GM23338 (cell line): Measurements from ENCODE around the gene EPHA5. TPM values are rescaled to one million over a fixed set of nuclear protein-coding genes. Genes with fewer than 3 reads are reported as not detected.

Experiments
- ATAC-seq: fragments of 200-7000 bp; cut with Tn5 transposase; 3 replicates; pipeline ENCODE4 v1.9.1; 2020
- DNase-seq: peaks from one replicate; pipeline ENCODE4 v3.0.0-alpha.2; 2015; ENCODE audit warnings: low spot score
- H2AFZ ChIP-seq: fragments of 200-600 bp; sonication (generic); 2 replicates; pipeline ENCODE4 v1.8.0; 2016; ENCODE audit warnings: antibody characterized with exemption, mild to moderate bottlenecking, moderate library complexity
- H3F3A ChIP-seq: fragments of 200-600 bp; sonication (generic); replicated peaks from 2 replicates; pipeline ENCODE4 v1.8.0; 2017; ENCODE audit warnings: antibody characterized with exemption, mixed run types, low read depth
- H3K27ac ChIP-seq: fragments of 200-600 bp; sonication (generic); 2 replicates; pipeline ENCODE4 v1.6.1; 2016; ENCODE audit warnings: low read depth
- H3K27me3 ChIP-seq: fragments of 200-600 bp; sonication (generic); 2 replicates; pipeline ENCODE4 v1.8.0; 2016; ENCODE audit warnings: mild to moderate bottlenecking, mixed run types, moderate library complexity; ENCODE audit not compliant: insufficient read depth
- H3K36me3 ChIP-seq: fragments of 200-600 bp; sonication (generic); 2 replicates; pipeline ENCODE4 v1.8.0; 2016; ENCODE audit warnings: mild to moderate bottlenecking; ENCODE audit not compliant: insufficient read depth
- H3K4me1 ChIP-seq: fragments of 200-600 bp; sonication (generic); 2 replicates; pipeline ENCODE4 v1.8.0; 2016; ENCODE audit warnings: mild to moderate bottlenecking, moderate library complexity; ENCODE audit not compliant: insufficient read depth
- H3K4me2 ChIP-seq: fragments of 200-600 bp; sonication (generic); 2 replicates; pipeline ENCODE4 v1.7.1; 2017; ENCODE audit warnings: mixed run types
- H3K4me3 ChIP-seq: fragments of 200-600 bp; sonication (generic); 2 replicates; pipeline ENCODE4 v1.6.1; 2016; ENCODE audit warnings: mixed run types
- H3K79me2 ChIP-seq: fragments of 200-600 bp; sonication (generic); replicated peaks from 2 replicates; pipeline ENCODE4 v1.8.0; 2017; ENCODE audit warnings: mild to moderate bottlenecking; ENCODE audit not compliant: insufficient read depth
- H3K9me2 ChIP-seq: fragments of 200-600 bp; sonication (generic); 2 replicates; pipeline ENCODE4 v1.8.0; 2017; ENCODE audit not compliant: insufficient read depth
- H4K20me1 ChIP-seq: fragments of 200-600 bp; sonication (generic); replicated peaks from 2 replicates; pipeline ENCODE4 v1.8.0; 2017; ENCODE audit warnings: mild to moderate bottlenecking; ENCODE audit not compliant: insufficient read depth
- H3K27ac Mint-ChIP-seq: 2 replicates; pipeline ENCODE4 v1.8.0; 2020; ENCODE audit warnings: inconsistent platforms, mild to moderate bottlenecking, moderate library complexity, mixed read lengths
- H3K27me3 Mint-ChIP-seq: 3 replicates; pipeline ENCODE4 v1.8.0; 2022; ENCODE audit warnings: low read depth, mild to moderate bottlenecking, moderate library complexity, mixed read lengths, inconsistent platforms; ENCODE audit not compliant: insufficient read depth, poor library complexity
- H3K36me3 Mint-ChIP-seq: 3 replicates; pipeline ENCODE4 v1.8.0; 2021; ENCODE audit warnings: low read depth, mild to moderate bottlenecking, inconsistent platforms, moderate library complexity, mixed read lengths
- H3K4me1 Mint-ChIP-seq: 3 replicates; pipeline ENCODE4 v1.8.0; 2020; ENCODE audit warnings: mild to moderate bottlenecking, inconsistent platforms, mixed read lengths
- H3K4me3 Mint-ChIP-seq: 3 replicates; pipeline ENCODE4 v1.8.0; 2021; ENCODE audit warnings: moderate library complexity, mild to moderate bottlenecking, inconsistent platforms, mixed read lengths
- H3K9me3 Mint-ChIP-seq: 3 replicates; pipeline ENCODE4 v1.8.0; 2020; ENCODE audit warnings: moderate library complexity, mild to moderate bottlenecking, inconsistent platforms, mixed read lengths
- CREB1 ChIP-seq: fragments of 250-450 bp; sonication (Bioruptor Pico); IDR thresholded peaks from 2 replicates; pipeline ENCODE4 v1.5.0; 2020; ENCODE audit warnings: low read depth, mild to moderate bottlenecking, moderate library complexity
- EZH2 ChIP-seq: fragments of 200-600 bp; sonication (generic); IDR thresholded peaks from one replicate; pipeline ENCODE4 v1.8.0; 2017; ENCODE audit warnings: antibody characterized with exemption, mild to moderate bottlenecking, low read depth; ENCODE audit not compliant: unreplicated experiment
- EZH2phosphoT487 ChIP-seq: fragments of 200-600 bp; sonication (generic); IDR thresholded peaks from one replicate; pipeline ENCODE4 v1.8.1; 2018; ENCODE audit warnings: antibody characterized with exemption; ENCODE audit not compliant: unreplicated experiment
- JUNB ChIP-seq: IDR thresholded peaks from one replicate; pipeline ENCODE4 v1.6.1; 2016; ENCODE audit warnings: antibody characterized with exemption; ENCODE audit not compliant: unreplicated experiment
- NANOG ChIP-seq: IDR thresholded peaks from 2 replicates; pipeline ENCODE4 v1.6.1; 2016; ENCODE audit warnings: antibody characterized with exemption, borderline replicate concordance
- POLR2AphosphoS5 ChIP-seq: IDR thresholded peaks from 2 replicates; pipeline ENCODE4 v1.6.1; 2016; ENCODE audit warnings: antibody characterized with exemption, low read depth
- STAT1 ChIP-seq: IDR thresholded peaks from one replicate; pipeline ENCODE4 v1.6.1; 2016; ENCODE audit warnings: antibody characterized with exemption; ENCODE audit not compliant: unreplicated experiment
- ZNF114 ChIP-seq: fragments of 250-450 bp; sonication (Bioruptor Pico); IDR thresholded peaks from 2 replicates; pipeline ENCODE4 v1.5.0; 2020; ENCODE audit warnings: mild to moderate bottlenecking, moderate library complexity
- ZNF331 ChIP-seq: fragments of 250-450 bp; sonication (Bioruptor Pico); IDR thresholded peaks from 2 replicates; pipeline ENCODE4 v1.5.0; 2020; ENCODE audit warnings: low read depth, mild to moderate bottlenecking, moderate library complexity
- polyA plus RNA-seq: library from polyadenylated mRNA; unstranded; fragments of >200 nt; fragmentation: Nextera tagmentation; extraction: Ambion mirVana; gene quantifications from 2 replicates; pipeline ENCODE4 v1.2.1, GENCODE V29; 2016
- total RNA-seq: library from RNA; depleted of rRNA; stranded (reverse); fragments of >200 nt; shearing (Covaris generic); gene quantifications from 2 replicates; pipeline ENCODE4 v1.2.3, GENCODE V29; 2014
- TF ChIP-seq, protein P1 (sequence below): IDR thresholded peaks from one replicate; pipeline ENCODE4 v1.6.1; 2018; ENCODE audit warnings: antibody characterized with exemption; ENCODE audit not compliant: unreplicated experiment
- TF ChIP-seq, protein P2 (sequence below), 2 experiments: fragments of 200-600 bp in 1 of 2; sonication (generic) in 1 of 2; conservative IDR thresholded peaks; 2 replicates each; pipeline versions ENCODE4 v1.5.1 to v1.6.1; 2016 to 2017; ENCODE audit warnings: antibody characterized with exemption in 2 of 2, low read depth in 2 of 2, mild to moderate bottlenecking in 2 of 2, moderate library complexity in 1 of 2
- TF ChIP-seq, protein P3 (sequence below): IDR thresholded peaks from 2 replicates; pipeline ENCODE4 v1.6.1; 2016; ENCODE audit warnings: antibody characterized with exemption
- TF ChIP-seq, protein P4 (sequence below): fragments of 250-450 bp; sonication (Bioruptor Pico); IDR thresholded peaks from 2 replicates; pipeline ENCODE4 v1.5.0; 2020; ENCODE audit warnings: mild to moderate bottlenecking, moderate library complexity

Gene EPHA5
- total and polyA plus RNA-seq, 2 experiments from 2014 or later, result 0.05 to 0.24 TPM

DNA sequence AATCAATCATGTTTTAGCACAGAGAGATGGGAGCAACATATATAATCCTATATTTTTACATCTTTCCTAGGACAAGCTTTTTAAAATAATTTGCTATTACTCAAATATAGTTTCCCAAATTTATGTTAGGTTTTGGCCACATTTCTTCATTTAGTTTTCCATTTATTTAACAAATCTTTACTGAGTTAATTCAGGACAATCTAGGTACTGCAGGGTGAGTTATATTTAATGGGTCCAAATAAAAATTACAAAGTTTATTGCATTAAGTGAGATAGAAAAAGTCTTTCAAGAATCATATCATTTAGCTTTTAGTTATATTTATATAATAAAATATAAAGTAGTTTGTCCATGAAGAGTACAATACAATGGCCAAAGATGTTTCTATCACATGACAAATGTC lies 269.2 kb downstream of the EPHA5 start:
- Histone ChIP-seq H3K4me2 (no peak overlapping the region), H3K4me3 (no peak overlapping the region), H3K9me2 (no peaks in the 10 kb centered on the region), H3K4me1 (no peaks in the 10 kb centered on the region), H3K79me2 (no peaks in the 10 kb centered on the region), H3K27me3 (no peaks in the 10 kb centered on the region), H2AFZ (no peak overlapping the region), H4K20me1 (no peaks in the 10 kb centered on the region), H3K36me3 (no peaks in the 10 kb centered on the region), H3K27ac (no peak overlapping the region), H3F3A (no peaks in the 10 kb centered on the region)
- Mint-ChIP-seq H3K27ac (no peak overlapping the region), H3K4me3 (no peak overlapping the region), H3K9me3 (peaks cover 20% of the 10 kb centered on the region), H3K27me3 (peaks cover 3% of the 10 kb centered on the region), H3K36me3 (peaks cover 14% of the 10 kb centered on the region), H3K4me1 (no peaks in the 10 kb centered on the region)
- DNase-seq (no peak), ATAC-seq (no peak)
- TF ChIP-seq STAT1 (no peak), JUNB (no peak), ZNF114 (CRISPR knock-in tag) (no peak), CREB1 (CRISPR knock-in tag) (no peak), POLR2AphosphoS5 (no peak), ZNF331 (no peak), EZH2 (no peak), NANOG (no peak), EZH2phosphoT487 (no peak)
- TF ChIP-seq, protein P1, sequence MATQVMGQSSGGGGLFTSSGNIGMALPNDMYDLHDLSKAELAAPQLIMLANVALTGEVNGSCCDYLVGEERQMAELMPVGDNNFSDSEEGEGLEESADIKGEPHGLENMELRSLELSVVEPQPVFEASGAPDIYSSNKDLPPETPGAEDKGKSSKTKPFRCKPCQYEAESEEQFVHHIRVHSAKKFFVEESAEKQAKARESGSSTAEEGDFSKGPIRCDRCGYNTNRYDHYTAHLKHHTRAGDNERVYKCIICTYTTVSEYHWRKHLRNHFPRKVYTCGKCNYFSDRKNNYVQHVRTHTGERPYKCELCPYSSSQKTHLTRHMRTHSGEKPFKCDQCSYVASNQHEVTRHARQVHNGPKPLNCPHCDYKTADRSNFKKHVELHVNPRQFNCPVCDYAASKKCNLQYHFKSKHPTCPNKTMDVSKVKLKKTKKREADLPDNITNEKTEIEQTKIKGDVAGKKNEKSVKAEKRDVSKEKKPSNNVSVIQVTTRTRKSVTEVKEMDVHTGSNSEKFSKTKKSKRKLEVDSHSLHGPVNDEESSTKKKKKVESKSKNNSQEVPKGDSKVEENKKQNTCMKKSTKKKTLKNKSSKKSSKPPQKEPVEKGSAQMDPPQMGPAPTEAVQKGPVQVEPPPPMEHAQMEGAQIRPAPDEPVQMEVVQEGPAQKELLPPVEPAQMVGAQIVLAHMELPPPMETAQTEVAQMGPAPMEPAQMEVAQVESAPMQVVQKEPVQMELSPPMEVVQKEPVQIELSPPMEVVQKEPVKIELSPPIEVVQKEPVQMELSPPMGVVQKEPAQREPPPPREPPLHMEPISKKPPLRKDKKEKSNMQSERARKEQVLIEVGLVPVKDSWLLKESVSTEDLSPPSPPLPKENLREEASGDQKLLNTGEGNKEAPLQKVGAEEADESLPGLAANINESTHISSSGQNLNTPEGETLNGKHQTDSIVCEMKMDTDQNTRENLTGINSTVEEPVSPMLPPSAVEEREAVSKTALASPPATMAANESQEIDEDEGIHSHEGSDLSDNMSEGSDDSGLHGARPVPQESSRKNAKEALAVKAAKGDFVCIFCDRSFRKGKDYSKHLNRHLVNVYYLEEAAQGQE, result no peak
- TF ChIP-seq, protein P2, sequence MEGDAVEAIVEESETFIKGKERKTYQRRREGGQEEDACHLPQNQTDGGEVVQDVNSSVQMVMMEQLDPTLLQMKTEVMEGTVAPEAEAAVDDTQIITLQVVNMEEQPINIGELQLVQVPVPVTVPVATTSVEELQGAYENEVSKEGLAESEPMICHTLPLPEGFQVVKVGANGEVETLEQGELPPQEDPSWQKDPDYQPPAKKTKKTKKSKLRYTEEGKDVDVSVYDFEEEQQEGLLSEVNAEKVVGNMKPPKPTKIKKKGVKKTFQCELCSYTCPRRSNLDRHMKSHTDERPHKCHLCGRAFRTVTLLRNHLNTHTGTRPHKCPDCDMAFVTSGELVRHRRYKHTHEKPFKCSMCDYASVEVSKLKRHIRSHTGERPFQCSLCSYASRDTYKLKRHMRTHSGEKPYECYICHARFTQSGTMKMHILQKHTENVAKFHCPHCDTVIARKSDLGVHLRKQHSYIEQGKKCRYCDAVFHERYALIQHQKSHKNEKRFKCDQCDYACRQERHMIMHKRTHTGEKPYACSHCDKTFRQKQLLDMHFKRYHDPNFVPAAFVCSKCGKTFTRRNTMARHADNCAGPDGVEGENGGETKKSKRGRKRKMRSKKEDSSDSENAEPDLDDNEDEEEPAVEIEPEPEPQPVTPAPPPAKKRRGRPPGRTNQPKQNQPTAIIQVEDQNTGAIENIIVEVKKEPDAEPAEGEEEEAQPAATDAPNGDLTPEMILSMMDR (conservative IDR thresholded peaks at IDR 0.05; ENCODE audit: low read depth in 2 of 2), result no peak; a peak in 1 of 4 replicates
- TF ChIP-seq, protein P3, sequence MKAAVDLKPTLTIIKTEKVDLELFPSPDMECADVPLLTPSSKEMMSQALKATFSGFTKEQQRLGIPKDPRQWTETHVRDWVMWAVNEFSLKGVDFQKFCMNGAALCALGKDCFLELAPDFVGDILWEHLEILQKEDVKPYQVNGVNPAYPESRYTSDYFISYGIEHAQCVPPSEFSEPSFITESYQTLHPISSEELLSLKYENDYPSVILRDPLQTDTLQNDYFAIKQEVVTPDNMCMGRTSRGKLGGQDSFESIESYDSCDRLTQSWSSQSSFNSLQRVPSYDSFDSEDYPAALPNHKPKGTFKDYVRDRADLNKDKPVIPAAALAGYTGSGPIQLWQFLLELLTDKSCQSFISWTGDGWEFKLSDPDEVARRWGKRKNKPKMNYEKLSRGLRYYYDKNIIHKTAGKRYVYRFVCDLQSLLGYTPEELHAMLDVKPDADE, result no peak
- TF ChIP-seq, protein P4, sequence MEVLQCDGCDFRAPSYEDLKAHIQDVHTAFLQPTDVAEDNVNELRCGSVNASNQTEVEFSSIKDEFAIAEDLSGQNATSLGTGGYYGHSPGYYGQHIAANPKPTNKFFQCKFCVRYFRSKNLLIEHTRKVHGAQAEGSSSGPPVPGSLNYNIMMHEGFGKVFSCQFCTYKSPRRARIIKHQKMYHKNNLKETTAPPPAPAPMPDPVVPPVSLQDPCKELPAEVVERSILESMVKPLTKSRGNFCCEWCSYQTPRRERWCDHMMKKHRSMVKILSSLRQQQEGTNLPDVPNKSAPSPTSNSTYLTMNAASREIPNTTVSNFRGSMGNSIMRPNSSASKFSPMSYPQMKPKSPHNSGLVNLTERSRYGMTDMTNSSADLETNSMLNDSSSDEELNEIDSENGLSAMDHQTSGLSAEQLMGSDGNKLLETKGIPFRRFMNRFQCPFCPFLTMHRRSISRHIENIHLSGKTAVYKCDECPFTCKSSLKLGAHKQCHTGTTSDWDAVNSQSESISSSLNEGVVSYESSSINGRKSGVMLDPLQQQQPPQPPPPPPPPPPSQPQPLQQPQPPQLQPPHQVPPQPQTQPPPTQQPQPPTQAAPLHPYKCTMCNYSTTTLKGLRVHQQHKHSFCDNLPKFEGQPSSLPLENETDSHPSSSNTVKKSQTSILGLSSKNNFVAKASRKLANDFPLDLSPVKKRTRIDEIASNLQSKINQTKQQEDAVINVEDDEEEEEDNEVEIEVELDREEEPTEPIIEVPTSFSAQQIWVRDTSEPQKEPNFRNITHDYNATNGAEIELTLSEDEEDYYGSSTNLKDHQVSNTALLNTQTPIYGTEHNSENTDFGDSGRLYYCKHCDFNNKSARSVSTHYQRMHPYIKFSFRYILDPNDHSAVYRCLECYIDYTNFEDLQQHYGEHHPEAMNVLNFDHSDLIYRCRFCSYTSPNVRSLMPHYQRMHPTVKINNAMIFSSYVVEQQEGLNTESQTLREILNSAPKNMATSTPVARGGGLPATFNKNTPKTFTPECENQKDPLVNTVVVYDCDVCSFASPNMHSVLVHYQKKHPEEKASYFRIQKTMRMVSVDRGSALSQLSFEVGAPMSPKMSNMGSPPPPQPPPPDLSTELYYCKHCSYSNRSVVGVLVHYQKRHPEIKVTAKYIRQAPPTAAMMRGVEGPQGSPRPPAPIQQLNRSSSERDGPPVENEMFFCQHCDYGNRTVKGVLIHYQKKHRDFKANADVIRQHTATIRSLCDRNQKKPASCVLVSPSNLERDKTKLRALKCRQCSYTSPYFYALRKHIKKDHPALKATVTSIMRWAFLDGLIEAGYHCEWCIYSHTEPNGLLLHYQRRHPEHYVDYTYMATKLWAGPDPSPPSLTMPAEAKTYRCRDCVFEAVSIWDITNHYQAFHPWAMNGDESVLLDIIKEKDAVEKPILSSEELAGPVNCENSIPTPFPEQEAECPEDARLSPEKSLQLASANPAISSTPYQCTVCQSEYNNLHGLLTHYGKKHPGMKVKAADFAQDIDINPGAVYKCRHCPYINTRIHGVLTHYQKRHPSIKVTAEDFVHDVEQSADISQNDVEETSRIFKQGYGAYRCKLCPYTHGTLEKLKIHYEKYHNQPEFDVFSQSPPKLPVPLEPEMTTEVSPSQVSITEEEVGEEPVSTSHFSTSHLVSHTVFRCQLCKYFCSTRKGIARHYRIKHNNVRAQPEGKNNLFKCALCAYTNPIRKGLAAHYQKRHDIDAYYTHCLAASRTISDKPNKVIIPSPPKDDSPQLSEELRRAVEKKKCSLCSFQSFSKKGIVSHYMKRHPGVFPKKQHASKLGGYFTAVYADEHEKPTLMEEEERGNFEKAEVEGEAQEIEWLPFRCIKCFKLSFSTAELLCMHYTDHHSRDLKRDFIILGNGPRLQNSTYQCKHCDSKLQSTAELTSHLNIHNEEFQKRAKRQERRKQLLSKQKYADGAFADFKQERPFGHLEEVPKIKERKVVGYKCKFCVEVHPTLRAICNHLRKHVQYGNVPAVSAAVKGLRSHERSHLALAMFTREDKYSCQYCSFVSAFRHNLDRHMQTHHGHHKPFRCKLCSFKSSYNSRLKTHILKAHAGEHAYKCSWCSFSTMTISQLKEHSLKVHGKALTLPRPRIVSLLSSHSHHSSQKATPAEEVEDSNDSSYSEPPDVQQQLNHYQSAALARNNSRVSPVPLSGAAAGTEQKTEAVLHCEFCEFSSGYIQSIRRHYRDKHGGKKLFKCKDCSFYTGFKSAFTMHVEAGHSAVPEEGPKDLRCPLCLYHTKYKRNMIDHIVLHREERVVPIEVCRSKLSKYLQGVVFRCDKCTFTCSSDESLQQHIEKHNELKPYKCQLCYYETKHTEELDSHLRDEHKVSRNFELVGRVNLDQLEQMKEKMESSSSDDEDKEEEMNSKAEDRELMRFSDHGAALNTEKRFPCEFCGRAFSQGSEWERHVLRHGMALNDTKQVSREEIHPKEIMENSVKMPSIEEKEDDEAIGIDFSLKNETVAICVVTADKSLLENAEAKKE (CRISPR knock-in tag), result no peak
